ENCODE results near the gene PARP15.

DNA sequence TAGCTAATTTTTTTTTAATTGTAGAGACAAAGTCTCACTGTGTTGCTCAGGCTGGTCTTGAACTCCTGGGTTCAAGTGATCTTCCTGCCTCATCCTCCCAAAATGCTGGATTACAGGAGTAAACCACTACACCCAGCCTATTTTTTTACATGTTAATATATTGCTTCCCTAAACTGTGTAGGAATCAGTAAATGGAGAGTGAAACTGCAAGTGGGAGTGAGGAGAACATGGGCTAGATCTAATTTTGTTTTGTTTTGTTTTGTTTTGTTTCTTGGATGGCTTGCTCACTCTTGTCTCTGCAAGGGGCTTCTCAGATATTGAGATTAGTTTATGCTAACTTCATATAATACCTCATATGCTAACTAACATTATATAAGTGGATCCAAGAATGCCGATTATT is 31.5 kb downstream of the PARP15 start:
- TF ChIP-seq CTCF (conservative IDR thresholded peaks at IDR 0.05 in 1 of 2, IDR thresholded peaks at IDR 0.05 in 1 of 2; ENCODE audit: low read depth in 1 of 2, low read length in 2 of 2) = no peak
- TF ChIP-seq EZH2 (IDR thresholded peaks at IDR 0.05; ENCODE audit: low read length, missing control alignments) = no peak
